HepG2 (cell line): ENCODE measurements around the gene STK11. TPM values are rescaled to one million over a fixed set of nuclear protein-coding genes. Genes with fewer than 3 reads are reported as not detected.
A peak's percentile ranks its signal among the peaks of the same experiment; 100 is the strongest.

Source experiments
- ATAC-seq: fragments of 200-7000 bp; cut with Tn5 transposase; 3 replicates; pipeline ENCODE4 v1.9.1; 2020; ENCODE audit warnings: mild to moderate bottlenecking, moderate library complexity
- BruUV-seq: library from RNA; stranded (reverse); fragments of 400-500 nt; replicated peaks from 2 replicates; lab custom pipeline; 2021; lab: Mats Ljungman, UMichigan
- CTCF ChIA-PET: fragments of 300-600 bp; formaldehyde crosslinking; extraction: SDS; loops from one replicate; lab custom pipeline; 2021; ENCODE audit warnings: low total read pairs, inconsistent platforms, low intra/inter-chr PET ratio; lab: Yijun Ruan, JAX
- POLR2A ChIA-PET: fragments of 350-600 bp; sonication (Branson Sonifier 250); formaldehyde crosslinking; loops from one replicate; lab custom pipeline; 2020; ENCODE audit warnings: antibody characterized with exemption, inconsistent platforms; lab: Yijun Ruan, JAX
- DNase-seq: peaks from one replicate; pipeline ENCODE4 v3.0.0-alpha.2; 2015; ENCODE audit warnings: low spot score
- FAIRE-seq: peaks from 3 replicates; lab custom pipeline; 2011; peaks lifted over from hg19 to GRCh38; lab: Jason Lieb, UNC
- H2AFZ ChIP-seq: one replicate; pipeline ENCODE4 v1.6.1; 2011; ENCODE audit warnings: low read length, inconsistent platforms
- H3K27ac ChIP-seq: fragments of 300-600 bp; 3 replicates; pipeline ENCODE4 v1.8.0; 2011; ENCODE audit warnings: mixed run types, mild to moderate bottlenecking, mixed read lengths, low read length, inconsistent platforms; ENCODE audit not compliant: insufficient read depth; ENCODE audit errors: extremely low read length
- H3K27me3 ChIP-seq, 2 experiments: fragments of 200-600 bp in 1 of 2; 2 replicates in 1 of 2; 3 replicates in 1 of 2; pipeline versions ENCODE4 v1.6.0 to v1.8.0; 2011; ENCODE audit warnings: low read length in 2 of 2, mild to moderate bottlenecking in 2 of 2, moderate library complexity in 2 of 2, inconsistent platforms in 1 of 2; ENCODE audit not compliant: insufficient read depth in 2 of 2, control insufficient read depth in 1 of 2
- H3K36me3 ChIP-seq, 2 experiments: fragments of 200-600 bp in 1 of 2; replicated peaks in 1 of 2; 2 replicates in 1 of 2; 3 replicates in 1 of 2; pipeline versions ENCODE4 v1.5.1 to v1.8.0; 2011; ENCODE audit warnings: low read length in 2 of 2, inconsistent platforms in 1 of 2; ENCODE audit not compliant: insufficient read depth in 2 of 2, control insufficient read depth in 1 of 2
- H3K4me1 ChIP-seq: 2 replicates; pipeline ENCODE4 v1.5.1; 2012; ENCODE audit warnings: low read length, inconsistent platforms; ENCODE audit not compliant: insufficient read depth
- H3K4me2 ChIP-seq: 2 replicates; pipeline ENCODE4 v1.6.0; 2011; ENCODE audit warnings: low read depth, low read length, inconsistent platforms
- H3K4me3 ChIP-seq, 3 experiments: fragments of 200-600 bp in 1 of 3; sonication (generic), shearing (Covaris generic) in 1 of 3; replicated peaks in 1 of 3; 2 replicates each; pipeline ENCODE4 v1.5.1; 2011 to 2016; ENCODE audit warnings: low read length in 3 of 3, inconsistent platforms in 2 of 3, low read depth in 2 of 3, mild to moderate bottlenecking in 2 of 3, control low read depth in 1 of 3, mixed read lengths in 1 of 3; ENCODE audit not compliant: insufficient read depth in 1 of 3
- H3K79me2 ChIP-seq: one replicate; pipeline ENCODE4 v1.6.1; 2011; ENCODE audit warnings: low read length, inconsistent platforms; ENCODE audit not compliant: insufficient read depth
- H3K9ac ChIP-seq: 2 replicates; pipeline ENCODE4 v1.6.0; 2011; ENCODE audit warnings: mild to moderate bottlenecking, low read depth, low read length, inconsistent platforms; ENCODE audit not compliant: insufficient read depth
- H3K9me3 ChIP-seq: 2 replicates; pipeline ENCODE4 v1.5.1; 2012; ENCODE audit warnings: mild to moderate bottlenecking, low read length
- H4K20me1 ChIP-seq: 2 replicates; pipeline ENCODE4 v1.6.0; 2011; ENCODE audit warnings: inconsistent platforms, mild to moderate bottlenecking, low read length, moderate library complexity; ENCODE audit not compliant: insufficient read depth
- ARHGAP35 ChIP-seq: sonication (generic); formaldehyde crosslinking; IDR thresholded peaks from 2 replicates; pipeline ENCODE4 v1.9.0; 2022; ENCODE audit warnings: mild to moderate bottlenecking, inconsistent platforms, moderate library complexity, missing genetic modification reagents, borderline replicate concordance
- ARNT2 ChIP-seq: sonication (generic); formaldehyde crosslinking; IDR thresholded peaks from 2 replicates; pipeline ENCODE4 v1.8.0; 2022; ENCODE audit warnings: mild to moderate bottlenecking, low read depth, missing genetic modification reagents, moderate library complexity
- CEBPB ChIP-seq: IDR thresholded peaks from 2 replicates; pipeline ENCODE4 v1.6.1; 2011; ENCODE audit warnings: low read depth, low read length, improper control_type of control experiment, borderline replicate concordance
- IRF9 ChIP-seq: sonication (generic); formaldehyde crosslinking; IDR thresholded peaks from 2 replicates; pipeline ENCODE4 v1.8.0; 2022; ENCODE audit warnings: missing genetic modification reagents, mild to moderate bottlenecking, borderline replicate concordance
- JUND ChIP-seq: sonication (generic); formaldehyde crosslinking; IDR thresholded peaks from 2 replicates; pipeline ENCODE4 v1.8.0; 2022; ENCODE audit warnings: mild to moderate bottlenecking, missing genetic modification reagents
- NPAS2 ChIP-seq: sonication (generic); formaldehyde crosslinking; IDR thresholded peaks from 2 replicates; pipeline ENCODE4 v1.8.0; 2022; ENCODE audit warnings: mild to moderate bottlenecking, missing genetic modification reagents, borderline replicate concordance
- PTBP1 ChIP-seq: fragments of 200-400 bp; formaldehyde crosslinking; IDR thresholded peaks from 2 replicates; pipeline ENCODE4 v1.6.1; 2018; ENCODE audit warnings: low read length, low read depth; ENCODE audit not compliant: poor library complexity, severe bottlenecking
- SAFB2 ChIP-seq: sonication (generic); formaldehyde crosslinking; IDR thresholded peaks from 2 replicates; pipeline ENCODE4 v1.5.1; 2020; ENCODE audit warnings: missing genetic modification reagents, low read depth, mild to moderate bottlenecking, borderline replicate concordance
- SP1 ChIP-seq, 2 experiments: fragments of 450-650 bp in 1 of 2; sonication (generic) in 1 of 2; formaldehyde crosslinking in 1 of 2; IDR thresholded peaks; 2 replicates each; pipeline versions ENCODE4 v1.4.0 to v1.6.1; 2016 to 2020; ENCODE audit warnings: missing genetic modification reagents in 1 of 2
- STAT5B ChIP-seq: sonication (generic); formaldehyde crosslinking; IDR thresholded peaks from 2 replicates; pipeline ENCODE4 v1.4.0; 2020; ENCODE audit warnings: missing genetic modification reagents
- ZNF317 ChIP-seq: sonication (generic); formaldehyde crosslinking; IDR thresholded peaks from 2 replicates; pipeline ENCODE4 v1.5.0; 2020; ENCODE audit warnings: mild to moderate bottlenecking, missing genetic modification reagents
- ZNF740 ChIP-seq: sonication (generic); formaldehyde crosslinking; IDR thresholded peaks from 2 replicates; pipeline ENCODE4 v1.4.0; 2020; ENCODE audit warnings: missing genetic modification reagents
- ZSCAN30 ChIP-seq: sonication (generic); formaldehyde crosslinking; IDR thresholded peaks from 2 replicates; pipeline ENCODE4 v1.5.0; 2020; ENCODE audit warnings: mild to moderate bottlenecking, missing genetic modification reagents
- WGBS: methylation state at CpG from one replicate; pipeline ENCODE4 v1.1.6; 2017; ENCODE audit warnings: low lambda C conversion rate; 5-methylcytosine and 5-hydroxymethylcytosine counted together
- in situ Hi-C: cut with HindIII; loops from 2 replicates; pipeline ENCODE4 v1.10.0; 2017; ENCODE audit warnings: low pct_unique_long_range_greater_than_20kb; ENCODE audit not compliant: extremely low pct_ligation_motif_present
- intact Hi-C: fragments of 100-400 bp; cut with micrococcal nuclease; formaldehyde crosslinking; loops from one replicate; pipeline ENCODE4 v1.10.0; 2022; ENCODE audit not compliant: unreplicated experiment
- polyA plus RNA-seq, 8 experiments: library from polyadenylated mRNA; depleted of rRNA in 3 of 8; stranded (reverse) in 7 of 8; unstranded in 1 of 8; fragments of >200 nt; fragmentation: Illumina TruSeq in 4 of 8; extraction: Trizol in 4 of 8; gene quantifications; 2 replicates each; pipeline versions ENCODE4 v1.2.1 to v1.2.3, GENCODE V29; 2011 to 2016; ENCODE audit warnings: low read depth in 4 of 8, missing spikeins in 1 of 8, mixed read lengths in 1 of 8; ENCODE audit not compliant: insufficient read depth in 1 of 8
- total RNA-seq, 5 experiments: library from RNA; depleted of rRNA; stranded (reverse); fragments of >200 nt; fragmentation: Illumina TruSeq; extraction: Trizol; gene quantifications; 2 replicates each; pipeline ENCODE4 v1.2.3, GENCODE V29; 2016; ENCODE audit warnings: low read depth in 1 of 5
- TF ChIP-seq, protein P1 (sequence below): IDR thresholded peaks from 2 replicates; pipeline ENCODE4 v1.6.1; 2012; ENCODE audit warnings: inconsistent platforms
- TF ChIP-seq, protein P2 (sequence below): sonication (generic); formaldehyde crosslinking; IDR thresholded peaks from 2 replicates; pipeline ENCODE4 v1.8.1; 2023; ENCODE audit warnings: mild to moderate bottlenecking, moderate library complexity, missing genetic modification reagents
- TF ChIP-seq, protein P3 (sequence below): sonication (generic); formaldehyde crosslinking; IDR thresholded peaks from 2 replicates; pipeline ENCODE4 v1.4.0; 2020; ENCODE audit warnings: missing genetic modification reagents, low read depth, mild to moderate bottlenecking, borderline replicate concordance
- TF ChIP-seq, protein P4 (sequence below): sonication (generic); formaldehyde crosslinking; IDR thresholded peaks from 2 replicates; pipeline ENCODE4 v1.4.0; 2020; ENCODE audit warnings: mild to moderate bottlenecking, missing genetic modification reagents

STK11 gene
- total and polyA plus RNA-seq, 2 of the 13 experiments (the other 11 are each of a cell fraction or from before 2014, with no cell fraction given), result 27.5 to 43.6 TPM

GRCh38 chr19:1243768-1244692 lies 38.5 kb downstream of the STK11 start:
- peaks cover 22% of the 10 kb centered on the region for H3K79me2 ChIP-seq
- H2AFZ ChIP-seq, result no peak overlapping the region
- peak; percentile 81 for DNase-seq
- in situ Hi-C loops, result loop anchor here (5.0 kb wide), 1 partner anchor 33 kb away; the partner anchor contains the start of gene FAM174C
- peak overlapping the region; percentile 73 for H3K9ac ChIP-seq
- intact Hi-C loops, result loop anchor here (1.0 kb wide), 1 partner anchor 25 kb away; the partner anchor contains the start of gene CIRBP
- peak overlapping the region; percentile 96 for H3K27ac ChIP-seq
- H3K36me3 ChIP-seq, result no peaks in the 10 kb centered on the region
- POLR2A ChIA-PET, result interaction anchor here (0.7 to 10.1 kb wide), 16 partner anchors 9 to 146 kb away, joined by 3 to 469 read pairs (median 5); partner anchors contain the start of genes CIRBP, FAM174C and GPX4
- CTCF ChIA-PET, result interaction anchor here (1.4 to 3.3 kb wide), 2 partner anchors 23 to 35 kb away, joined by 6 to 60 read pairs; no protein-coding TSS in a partner anchor
- peak overlapping the region; percentile 52 to 90 (median 80) for H3K4me3 ChIP-seq
- BruUV-seq, result no TSS peak
- H3K4me1 ChIP-seq, result peaks cover 74% of the 10 kb centered on the region
- H3K27me3 ChIP-seq, result no peaks in the 10 kb centered on the region
- WGBS, result 44% methylated on average over 6 of the region's 33 CpGs
- H3K4me2 ChIP-seq, result peak overlapping the region; percentile 81
- no peaks in the 10 kb centered on the region for H3K9me3 ChIP-seq
- peak; percentile 44 for ATAC-seq
- H4K20me1 ChIP-seq, result no peaks in the 10 kb centered on the region
- FAIRE-seq, result no peak
- TF ChIP-seq JUND (CRISPR knock-in tag) (peak; percentile 7; the same call in 1 of the 2 replicates), ARHGAP35 (CRISPR knock-in tag) (0 out of 2 replicates have a peak, but pooled peaks have one; percentile 20), ZNF740 (CRISPR knock-in tag) (no peak), PTBP1 (no peak), NPAS2 (no peak), ARNT2 (CRISPR knock-in tag) (no peak), STAT5B (no peak), CEBPB (peak; percentile 22), IRF9 (CRISPR knock-in tag) (no peak), SAFB2 (CRISPR knock-in tag) (no peak; the same call in 1 of the 2 replicates), ZSCAN30 (CRISPR knock-in tag) (no peak), ZNF317 (CRISPR knock-in tag) (0 out of 2 replicates have a peak, but pooled peaks have one; percentile 8), SP1 (IDR thresholded peaks at IDR 0.05) (no peak), SP1 (CRISPR knock-in tag; IDR thresholded peaks at IDR 0.05) (no peak)
- TF ChIP-seq, protein P1, sequence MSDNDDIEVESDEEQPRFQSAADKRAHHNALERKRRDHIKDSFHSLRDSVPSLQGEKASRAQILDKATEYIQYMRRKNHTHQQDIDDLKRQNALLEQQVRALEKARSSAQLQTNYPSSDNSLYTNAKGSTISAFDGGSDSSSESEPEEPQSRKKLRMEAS, result no peak; the same call in 1 of the 2 replicates
- TF ChIP-seq, protein P2, sequence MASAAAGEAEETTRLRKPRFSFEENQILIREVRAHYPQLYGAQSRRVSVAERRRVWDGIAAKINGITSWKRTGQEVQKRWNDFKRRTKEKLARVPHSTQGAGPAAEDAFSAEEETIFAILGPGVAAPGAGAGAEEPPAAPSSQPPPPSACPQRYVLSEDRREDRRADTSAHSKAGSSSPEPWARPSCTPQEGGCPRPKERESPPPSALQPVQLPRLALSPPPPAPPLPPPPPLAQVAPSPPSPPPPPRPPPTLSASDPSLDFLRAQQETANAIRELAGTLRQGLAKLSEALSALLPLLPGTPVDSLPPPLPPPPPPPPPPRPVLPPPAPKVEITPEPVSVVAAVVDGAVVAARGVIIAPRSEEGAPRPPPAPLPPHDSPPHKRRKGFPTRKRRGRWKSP, result peak; percentile 21; the same call in 1 of the 2 replicates
- TF ChIP-seq, protein P3, sequence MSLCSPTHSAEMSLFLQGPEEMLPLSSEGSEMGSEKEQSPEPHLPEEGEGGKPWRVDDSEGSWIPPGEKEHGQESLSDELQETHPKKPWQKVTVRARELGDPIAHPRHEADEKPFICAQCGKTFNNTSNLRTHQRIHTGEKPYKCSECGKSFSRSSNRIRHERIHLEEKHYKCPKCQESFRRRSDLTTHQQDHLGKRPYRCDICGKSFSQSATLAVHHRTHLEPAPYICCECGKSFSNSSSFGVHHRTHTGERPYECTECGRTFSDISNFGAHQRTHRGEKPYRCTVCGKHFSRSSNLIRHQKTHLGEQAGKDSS (CRISPR knock-in tag), result peak; percentile 28; the same call in 1 of the 2 replicates
- TF ChIP-seq, protein P4, sequence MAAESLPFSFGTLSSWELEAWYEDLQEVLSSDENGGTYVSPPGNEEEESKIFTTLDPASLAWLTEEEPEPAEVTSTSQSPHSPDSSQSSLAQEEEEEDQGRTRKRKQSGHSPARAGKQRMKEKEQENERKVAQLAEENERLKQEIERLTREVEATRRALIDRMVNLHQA, result no peak
